Measurements from ENCODE around the gene FLNB. TPM values are rescaled to one million over a fixed set of nuclear protein-coding genes. Genes with fewer than 3 reads are reported as not detected.

The FLNB gene
- total RNA-seq, 1 experiment from 2014 or later = 207 TPM

- Histone ChIP-seq H3K9me3 (replicated peaks) (no peaks in the 10 kb centered on the region), H3K36me3 (no peaks in the 10 kb centered on the region), H3K27ac (no peak overlapping the region), H3K4me3 (no peak overlapping the region), H3K4me1 (replicated peaks) (peaks cover 41% of the 10 kb centered on the region), H3K27me3 (replicated peaks) (no peaks in the 10 kb centered on the region)
- no peak for DNase-seq (ENCODE audit: low read depth in 1 of 2, low spot score in 2 of 2)
Measured at GRCh38 chr3:58180940-58181587, 172.8 kb downstream of the FLNB start.

- Histone ChIP-seq H3K4me1 (replicated peaks) (peaks cover 23% of the 10 kb centered on the region), H3K9me3 (replicated peaks) (no peaks in the 10 kb centered on the region), H3K4me3 (no peak overlapping the region), H3K27me3 (replicated peaks) (no peaks in the 10 kb centered on the region), H3K27ac (no peak overlapping the region), H3K36me3 (no peaks in the 10 kb centered on the region)
- no peak for DNase-seq (ENCODE audit: low read depth in 1 of 2, low spot score in 2 of 2)
Measured at GRCh38 chr3:58183221-58183620, 175.0 kb downstream of the FLNB start.

GRCh38 chr3:58183891-58184290, 175.7 kb downstream of the FLNB start:
- Histone ChIP-seq H3K4me3 (no peak overlapping the region), H3K36me3 (no peaks in the 10 kb centered on the region), H3K27ac (no peak overlapping the region), H3K27me3 (replicated peaks) (no peaks in the 10 kb centered on the region), H3K9me3 (replicated peaks) (no peaks in the 10 kb centered on the region), H3K4me1 (replicated peaks) (peaks cover 23% of the 10 kb centered on the region)
- no peak for DNase-seq (ENCODE audit: low read depth in 1 of 2, low spot score in 2 of 2)

- no peaks in the 10 kb centered on the region for H3K36me3 ChIP-seq
- no peak overlapping the region for H3K27ac ChIP-seq
- H3K27me3 ChIP-seq (replicated peaks) = no peaks in the 10 kb centered on the region
Measured at GRCh38 chr3:58184309-58184981, 176.2 kb downstream of the FLNB start.

DNA sequence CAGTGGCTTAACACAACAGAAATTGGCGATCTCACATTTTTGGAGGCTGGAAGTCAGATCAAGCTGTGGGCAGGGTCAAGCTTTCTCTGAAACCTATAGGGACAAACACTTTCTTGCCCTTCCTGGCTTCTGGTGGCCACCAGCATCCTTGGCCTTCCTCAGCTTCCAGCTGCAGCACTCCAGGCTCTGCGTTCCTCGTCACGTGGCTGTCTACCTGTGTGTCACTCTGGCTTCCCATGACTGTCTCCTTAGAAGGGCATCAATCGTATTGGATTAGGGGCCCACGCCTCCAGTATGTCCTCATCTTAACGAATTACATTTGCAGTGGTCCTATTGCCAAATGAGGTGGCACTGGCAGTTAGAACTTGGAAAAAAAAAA, 176.7 kb downstream of the FLNB start:
- Histone ChIP-seq H3K27me3 (replicated peaks) (no peaks in the 10 kb centered on the region), H3K9me3 (replicated peaks) (no peaks in the 10 kb centered on the region), H3K36me3 (no peaks in the 10 kb centered on the region), H3K27ac (no peak overlapping the region), H3K4me3 (no peak overlapping the region), H3K4me1 (replicated peaks) (peaks cover 12% of the 10 kb centered on the region)
- no peak for DNase-seq (ENCODE audit: low read depth in 1 of 2, low spot score in 2 of 2)

More at GRCh38 chr3:58184309-58184981, 176.2 kb downstream of the FLNB start:
- no peak for DNase-seq (ENCODE audit: low read depth in 1 of 2, low spot score in 2 of 2)
- Histone ChIP-seq H3K4me1 (replicated peaks) (peaks cover 17% of the 10 kb centered on the region), H3K4me3 (no peak overlapping the region), H3K9me3 (replicated peaks) (no peaks in the 10 kb centered on the region)

DNA sequence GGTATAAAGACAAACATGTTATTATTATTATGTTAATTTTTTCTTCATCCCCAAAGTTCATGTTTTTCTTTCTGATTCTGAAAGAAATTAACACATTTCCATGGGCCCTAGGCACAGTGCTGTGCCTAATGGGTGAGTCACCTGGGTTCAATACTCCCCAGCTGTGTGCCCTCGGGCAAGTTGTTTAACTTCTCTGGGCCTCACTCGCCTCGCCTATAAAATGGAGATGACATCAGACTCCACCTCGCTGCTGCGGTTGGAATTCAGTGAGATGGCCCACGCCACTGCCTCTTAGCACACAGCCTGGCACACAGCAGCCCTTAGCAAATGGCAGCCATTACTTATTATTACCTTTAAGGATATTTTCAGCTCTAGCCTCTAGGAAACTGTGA, 179.9 kb downstream of the FLNB start:
- Histone ChIP-seq H3K27ac (no peak overlapping the region), H3K4me3 (no peak overlapping the region), H3K4me1 (replicated peaks) (no peaks in the 10 kb centered on the region), H3K9me3 (replicated peaks) (no peaks in the 10 kb centered on the region), H3K27me3 (replicated peaks) (no peaks in the 10 kb centered on the region), H3K36me3 (no peaks in the 10 kb centered on the region)
- DNase-seq (ENCODE audit: low read depth in 1 of 2, low spot score in 2 of 2) = no peak

GRCh38 chr3:58188921-58189451, 180.8 kb downstream of the FLNB start:
- Histone ChIP-seq H3K4me3 (no peak overlapping the region), H3K9me3 (replicated peaks) (no peaks in the 10 kb centered on the region), H3K36me3 (no peaks in the 10 kb centered on the region), H3K27me3 (replicated peaks) (no peaks in the 10 kb centered on the region), H3K27ac (no peak overlapping the region), H3K4me1 (replicated peaks) (no peaks in the 10 kb centered on the region)
- no peak for DNase-seq (ENCODE audit: low read depth in 1 of 2, low spot score in 2 of 2)

DNA sequence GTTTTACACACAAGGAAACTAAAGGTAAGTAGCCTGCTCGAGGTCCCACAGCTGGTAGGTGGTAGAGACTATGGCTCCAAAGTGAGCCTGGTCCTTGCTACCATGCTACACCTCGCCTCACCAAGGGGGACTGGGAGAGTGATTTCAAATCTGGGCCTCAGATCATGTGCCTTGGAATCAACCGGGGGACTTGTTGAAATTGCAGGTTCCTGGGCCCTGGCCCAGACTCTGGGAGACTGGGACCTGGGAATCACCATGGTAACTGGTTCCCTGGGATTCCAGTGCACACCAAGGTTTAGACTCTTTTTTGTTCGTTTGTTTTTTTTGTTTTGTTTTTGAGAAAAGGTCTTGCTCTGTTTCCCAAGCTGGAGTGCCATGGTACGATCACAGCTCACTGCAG, 181.5 kb downstream of the FLNB start:
- Histone ChIP-seq H3K36me3 (no peaks in the 10 kb centered on the region), H3K4me3 (no peak overlapping the region), H3K9me3 (replicated peaks) (no peaks in the 10 kb centered on the region), H3K27ac (no peak overlapping the region), H3K27me3 (replicated peaks) (no peaks in the 10 kb centered on the region), H3K4me1 (replicated peaks) (no peaks in the 10 kb centered on the region)
- no peak for DNase-seq (ENCODE audit: low read depth in 1 of 2, low spot score in 2 of 2)

GRCh38 chr3:58190291-58190690, 182.1 kb downstream of the FLNB start:
- no peaks in the 10 kb centered on the region for H3K4me1 ChIP-seq (replicated peaks)
- H3K27ac ChIP-seq = no peak overlapping the region
- no peaks in the 10 kb centered on the region for H3K27me3 ChIP-seq (replicated peaks)
- H3K9me3 ChIP-seq (replicated peaks) = no peaks in the 10 kb centered on the region
- no peaks in the 10 kb centered on the region for H3K36me3 ChIP-seq
- no peak for DNase-seq (ENCODE audit: low read depth in 1 of 2, low spot score in 2 of 2)
- no peak overlapping the region for H3K4me3 ChIP-seq

- no peak for DNase-seq (ENCODE audit: low read depth in 1 of 2, low spot score in 2 of 2)
- H3K27ac ChIP-seq = no peak overlapping the region
- H3K4me1 ChIP-seq (replicated peaks) = no peaks in the 10 kb centered on the region
- no peaks in the 10 kb centered on the region for H3K9me3 ChIP-seq (replicated peaks)
- H3K4me3 ChIP-seq = no peak overlapping the region
- no peaks in the 10 kb centered on the region for H3K36me3 ChIP-seq
- no peaks in the 10 kb centered on the region for H3K27me3 ChIP-seq (replicated peaks)
Measured at GRCh38 chr3:58190882-58191281, 182.7 kb downstream of the FLNB start.

- Histone ChIP-seq H3K9me3 (replicated peaks) (no peaks in the 10 kb centered on the region), H3K27me3 (replicated peaks) (no peaks in the 10 kb centered on the region), H3K4me1 (replicated peaks) (no peaks in the 10 kb centered on the region), H3K36me3 (no peaks in the 10 kb centered on the region), H3K27ac (no peak overlapping the region), H3K4me3 (no peak overlapping the region)
- DNase-seq (ENCODE audit: low read depth in 1 of 2, low spot score in 2 of 2) = no peak
Measured at GRCh38 chr3:58191361-58191991, 183.3 kb downstream of the FLNB start.

DNA sequence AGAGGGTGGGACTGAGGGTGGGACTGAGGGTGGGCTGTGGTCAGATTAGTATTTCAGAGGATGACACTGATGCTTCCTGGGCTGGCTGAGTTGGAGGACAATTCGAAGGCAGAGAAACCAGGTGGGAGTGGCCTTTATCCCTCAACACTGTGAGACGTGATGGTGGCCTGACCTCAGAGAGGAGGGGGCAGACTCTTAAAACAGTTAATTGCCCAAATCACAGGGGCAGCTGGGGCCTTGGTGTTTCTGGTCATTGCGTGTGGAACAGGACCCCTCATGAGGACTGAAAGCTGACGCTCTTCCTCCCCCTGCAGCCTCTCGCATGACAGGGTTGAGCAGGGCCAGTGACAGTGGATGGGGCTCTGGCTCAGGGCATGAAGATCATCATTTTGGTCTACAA, 183.8 kb downstream of the FLNB start:
- no peaks in the 10 kb centered on the region for H3K4me1 ChIP-seq (replicated peaks)
- no peaks in the 10 kb centered on the region for H3K9me3 ChIP-seq (replicated peaks)
- no peaks in the 10 kb centered on the region for H3K27me3 ChIP-seq (replicated peaks)
- no peaks in the 10 kb centered on the region for H3K36me3 ChIP-seq
- no peak overlapping the region for H3K4me3 ChIP-seq
- no peak overlapping the region for H3K27ac ChIP-seq
- DNase-seq (ENCODE audit: low read depth in 1 of 2, low spot score in 2 of 2) = no peak

- no peak for DNase-seq (ENCODE audit: low read depth in 1 of 2, low spot score in 2 of 2)
- Histone ChIP-seq H3K27me3 (replicated peaks) (no peaks in the 10 kb centered on the region), H3K9me3 (replicated peaks) (no peaks in the 10 kb centered on the region), H3K36me3 (no peaks in the 10 kb centered on the region), H3K27ac (no peak overlapping the region), H3K4me3 (no peak overlapping the region), H3K4me1 (replicated peaks) (peaks cover 6% of the 10 kb centered on the region)
Measured at GRCh38 chr3:58193682-58194407, 185.6 kb downstream of the FLNB start.

GRCh38 chr3:58197588-58197987, 189.4 kb downstream of the FLNB start:
- Histone ChIP-seq H3K36me3 (no peaks in the 10 kb centered on the region), H3K9me3 (replicated peaks) (no peaks in the 10 kb centered on the region), H3K27me3 (replicated peaks) (no peaks in the 10 kb centered on the region), H3K4me1 (replicated peaks) (peaks cover 8% of the 10 kb centered on the region), H3K4me3 (no peak overlapping the region), H3K27ac (no peak overlapping the region)
- no peak for DNase-seq (ENCODE audit: low read depth in 1 of 2, low spot score in 2 of 2)
